ENCODE results near the gene HMCES. TPM values are rescaled to one million over a fixed set of nuclear protein-coding genes. Genes with fewer than 3 reads are reported as not detected.
A peak's percentile ranks its signal among the peaks of the same experiment; 100 is the strongest.

Gene HMCES
- total RNA-seq, 5 donors from 2014 or later (not counting 1 experiment from before 2014, with no cell fraction given): 55.2 to 60.7 (median 57.6) TPM

- ChIA-PET POLR2A (interaction anchor here in 1 of 2 donors (0.6 kb wide), 1 partner anchor 460 kb away, joined by 3 read pairs; no protein-coding TSS in a partner anchor), CTCF (interaction anchor here in 1 of 2 donors (0.7 kb wide), 1 partner anchor 187 kb away, joined by 3 read pairs; no protein-coding TSS in a partner anchor)
- H3K27ac ChIP-seq (ENCODE audit: low read length): no peak overlapping the region
- ATAC-seq (replicated peaks in 1 of 4): no peak
- H3K4me1 ChIP-seq (ENCODE audit: control insufficient read depth in 1 of 2, extremely low read depth in 1 of 2, insufficient read depth in 2 of 2, low read length in 2 of 2): peaks cover 2 to 10% of the 10 kb centered on the region in 2 experiments
- Mint-ChIP-seq H3K4me3 (no peak overlapping the region), H3K36me3 (no peaks in the 10 kb centered on the region), H3K27me3 (no peaks in the 10 kb centered on the region), H3K9me3 (no peaks in the 10 kb centered on the region), H3K27ac (no peak overlapping the region), H3K4me1 (peaks cover 10 to 30% (median 26%) of the 10 kb centered on the region in 3 donors)
- H3K9me3 ChIP-seq: no peaks in the 10 kb centered on the region
- WGBS (ENCODE audit: insufficient coverage): no CpG with 5 or more reads among the region's 3 CpGs
- no peak for DNase-seq
- H3K27me3 ChIP-seq (replicated peaks in 1 of 2; ENCODE audit: control insufficient read depth in 2 of 2, extremely low read depth in 1 of 2, insufficient read depth in 2 of 2, low read length in 1 of 2): no peaks in the 10 kb centered on the region
- no peak overlapping the region for H3K4me3 ChIP-seq (ENCODE audit: control insufficient read depth in 1 of 2, extremely low read depth in 1 of 2, low read length in 1 of 2)
- no peaks in the 10 kb centered on the region for H3K36me3 ChIP-seq (ENCODE audit: control insufficient read depth in 2 of 2, extremely low read depth in 1 of 2, insufficient read depth in 1 of 2, low read length in 1 of 2)
These were observed 44.2 kb upstream of the HMCES start for GRCh38 chr3:129234441-129234840.

- Histone ChIP-seq H3K4me1 (ENCODE audit: control insufficient read depth in 1 of 2, extremely low read depth in 1 of 2, insufficient read depth in 2 of 2, low read length in 2 of 2) (peaks cover 2 to 16% of the 10 kb centered on the region in 2 experiments), H3K4me3 (ENCODE audit: control insufficient read depth in 1 of 2, extremely low read depth in 1 of 2, low read length in 1 of 2) (no peak overlapping the region), H3K27me3 (replicated peaks in 1 of 2; ENCODE audit: control insufficient read depth in 2 of 2, extremely low read depth in 1 of 2, insufficient read depth in 2 of 2, low read length in 1 of 2) (peaks cover 0 to 3% of the 10 kb centered on the region in 2 experiments), H3K27ac (ENCODE audit: low read length) (no peak overlapping the region), H3K36me3 (ENCODE audit: control insufficient read depth in 2 of 2, extremely low read depth in 1 of 2, insufficient read depth in 1 of 2, low read length in 1 of 2) (no peaks in the 10 kb centered on the region), H3K9me3 (no peaks in the 10 kb centered on the region)
- no peaks in the 10 kb centered on the region for H3K27me3 Mint-ChIP-seq
- no peak overlapping the region for H3K4me3 Mint-ChIP-seq
- POLR2A ChIA-PET: interaction anchor here (0.6 kb wide), 2 partner anchors 75 to 461 kb away, joined by 3 to 5 read pairs; partner anchors contain the start of gene ISY1 (in 1 of the 2)
- no peak for ATAC-seq (replicated peaks in 1 of 4)
- no peak overlapping the region for H3K27ac Mint-ChIP-seq
- no peaks in the 10 kb centered on the region for H3K36me3 Mint-ChIP-seq
- H3K4me1 Mint-ChIP-seq: peaks cover 10 to 31% (median 28%) of the 10 kb centered on the region in 3 donors
- H3K9me3 Mint-ChIP-seq: no peaks in the 10 kb centered on the region
- DNase-seq: no peak
- CTCF ChIA-PET: interaction anchor here in 1 of 2 donors (0.6 kb wide), 2 partner anchors 39 to 186 kb away, joined by 4 to 6 read pairs; no protein-coding TSS in a partner anchor
- WGBS (ENCODE audit: insufficient coverage): 96% methylated on average over 3 of the region's 4 CpGs
These were observed 43.2 kb upstream of the HMCES start for GRCh38 chr3:129235344-129235917.

GRCh38 chr3:129238945-129239705 lies 39.5 kb upstream of the HMCES start:
- Mint-ChIP-seq H3K27me3 (no peaks in the 10 kb centered on the region), H3K36me3 (no peaks in the 10 kb centered on the region), H3K4me3 (peak overlapping the region in 2 of 3 donors; percentile 7 to 61), H3K4me1 (peaks cover 5 to 23% (median 20%) of the 10 kb centered on the region in 3 donors), H3K9me3 (no peaks in the 10 kb centered on the region), H3K27ac (peak overlapping the region; percentile 55 to 77)
- Histone ChIP-seq H3K4me3 (ENCODE audit: control insufficient read depth in 1 of 2, extremely low read depth in 1 of 2, low read length in 1 of 2) (no peak overlapping the region), H3K27ac (ENCODE audit: low read length) (no peak overlapping the region), H3K27me3 (replicated peaks in 1 of 2; ENCODE audit: control insufficient read depth in 2 of 2, extremely low read depth in 1 of 2, insufficient read depth in 2 of 2, low read length in 1 of 2) (peaks cover 0 to 3% of the 10 kb centered on the region in 2 experiments), H3K4me1 (ENCODE audit: control insufficient read depth in 1 of 2, extremely low read depth in 1 of 2, insufficient read depth in 2 of 2, low read length in 2 of 2) (peaks cover 2 to 16% of the 10 kb centered on the region in 2 experiments), H3K36me3 (ENCODE audit: control insufficient read depth in 2 of 2, extremely low read depth in 1 of 2, insufficient read depth in 1 of 2, low read length in 1 of 2) (no peaks in the 10 kb centered on the region), H3K9me3 (no peaks in the 10 kb centered on the region)
- WGBS (ENCODE audit: insufficient coverage): no CpG with 5 or more reads among the region's 8 CpGs
- DNase-seq: no peak
- ChIA-PET POLR2A (no interaction called here), CTCF (interaction anchor here in 1 of 2 donors (0.8 kb wide), 1 partner anchor 10 kb away, joined by 3 read pairs; no protein-coding TSS in a partner anchor)
- peak; percentile 42 to 68 (median 50) for ATAC-seq (replicated peaks in 1 of 4)

GRCh38 chr3:129239991-129240390 lies 38.7 kb upstream of the HMCES start:
- Histone ChIP-seq H3K4me1 (ENCODE audit: control insufficient read depth in 1 of 2, extremely low read depth in 1 of 2, insufficient read depth in 2 of 2, low read length in 2 of 2) (peaks cover 2 to 16% of the 10 kb centered on the region in 2 experiments), H3K27me3 (replicated peaks in 1 of 2; ENCODE audit: control insufficient read depth in 2 of 2, extremely low read depth in 1 of 2, insufficient read depth in 2 of 2, low read length in 1 of 2) (peaks cover 0 to 3% of the 10 kb centered on the region in 2 experiments), H3K4me3 (ENCODE audit: control insufficient read depth in 1 of 2, extremely low read depth in 1 of 2, low read length in 1 of 2) (no peak overlapping the region), H3K27ac (ENCODE audit: low read length) (no peak overlapping the region), H3K9me3 (no peaks in the 10 kb centered on the region), H3K36me3 (ENCODE audit: control insufficient read depth in 2 of 2, extremely low read depth in 1 of 2, insufficient read depth in 1 of 2, low read length in 1 of 2) (no peaks in the 10 kb centered on the region)
- DNase-seq: no peak
- WGBS (ENCODE audit: insufficient coverage): 79% methylated on average over 5 of the region's 6 CpGs
- no peak for ATAC-seq (replicated peaks in 1 of 4)
- peak overlapping the region in 1 of 3 donors; percentile 61 for H3K4me3 Mint-ChIP-seq
- peak overlapping the region in 1 of 2 donors; percentile 60 for H3K27ac Mint-ChIP-seq
- no peaks in the 10 kb centered on the region for H3K36me3 Mint-ChIP-seq
- H3K9me3 Mint-ChIP-seq: no peaks in the 10 kb centered on the region
- ChIA-PET CTCF (interaction anchor here in 1 of 2 donors (1.2 kb wide), 1 partner anchor 270 kb away, joined by 5 read pairs; no protein-coding TSS in a partner anchor), POLR2A (interaction anchor here in 1 of 2 donors (0.8 kb wide), 1 partner anchor 9 kb away, joined by 4 read pairs; no protein-coding TSS in a partner anchor)
- H3K27me3 Mint-ChIP-seq: no peaks in the 10 kb centered on the region
- peaks cover 5 to 20% (median 19%) of the 10 kb centered on the region in 3 donors for H3K4me1 Mint-ChIP-seq

GRCh38 chr3:129240436-129240835 lies 38.2 kb upstream of the HMCES start:
- Histone ChIP-seq H3K36me3 (ENCODE audit: control insufficient read depth in 2 of 2, extremely low read depth in 1 of 2, insufficient read depth in 1 of 2, low read length in 1 of 2) (no peaks in the 10 kb centered on the region), H3K27ac (ENCODE audit: low read length) (no peak overlapping the region), H3K4me3 (ENCODE audit: control insufficient read depth in 1 of 2, extremely low read depth in 1 of 2, low read length in 1 of 2) (no peak overlapping the region), H3K9me3 (no peaks in the 10 kb centered on the region), H3K4me1 (ENCODE audit: control insufficient read depth in 1 of 2, extremely low read depth in 1 of 2, insufficient read depth in 2 of 2, low read length in 2 of 2) (peaks cover 2 to 18% of the 10 kb centered on the region in 2 experiments), H3K27me3 (replicated peaks in 1 of 2; ENCODE audit: control insufficient read depth in 2 of 2, extremely low read depth in 1 of 2, insufficient read depth in 2 of 2, low read length in 1 of 2) (peaks cover 0 to 3% of the 10 kb centered on the region in 2 experiments)
- DNase-seq: no peak
- Mint-ChIP-seq H3K9me3 (no peaks in the 10 kb centered on the region), H3K4me1 (peaks cover 7 to 22% (median 20%) of the 10 kb centered on the region in 3 donors), H3K36me3 (no peaks in the 10 kb centered on the region), H3K27ac (no peak overlapping the region), H3K4me3 (no peak overlapping the region), H3K27me3 (no peaks in the 10 kb centered on the region)
- POLR2A ChIA-PET: interaction anchor here in 1 of 2 donors (0.8 kb wide), 1 partner anchor 10 kb away, joined by 4 read pairs; no protein-coding TSS in a partner anchor
- CTCF ChIA-PET: interaction anchor here in 1 of 2 donors (1.2 kb wide), 1 partner anchor 270 kb away, joined by 5 read pairs; no protein-coding TSS in a partner anchor
- ATAC-seq (replicated peaks in 1 of 4): no peak
- no CpG with 5 or more reads among the region's 3 CpGs for WGBS (ENCODE audit: insufficient coverage)

- POLR2A ChIA-PET: interaction anchor here in 1 of 2 donors (0.5 kb wide), 1 partner anchor 86 kb away, joined by 3 read pairs; no protein-coding TSS in a partner anchor
- CTCF ChIA-PET: interaction anchor here (0.6 to 5.2 kb wide), 14 partner anchors 8 to 370 kb away, joined by 3 to 75 read pairs (median 4); no protein-coding TSS in a partner anchor
- H3K4me1 Mint-ChIP-seq: peaks cover 26 to 32% (median 27%) of the 10 kb centered on the region in 3 donors
- peak overlapping the region in 1 of 2 donors; percentile 7 for H3K27ac Mint-ChIP-seq
- H3K4me3 Mint-ChIP-seq: no peak overlapping the region
- no peaks in the 10 kb centered on the region for H3K9me3 Mint-ChIP-seq
- H3K27me3 ChIP-seq (replicated peaks in 1 of 2; ENCODE audit: control insufficient read depth in 2 of 2, extremely low read depth in 1 of 2, insufficient read depth in 2 of 2, low read length in 1 of 2): no peaks in the 10 kb centered on the region
- H3K36me3 Mint-ChIP-seq: no peaks in the 10 kb centered on the region
- peaks cover 4 to 24% of the 10 kb centered on the region in 2 experiments for H3K4me1 ChIP-seq (ENCODE audit: control insufficient read depth in 1 of 2, extremely low read depth in 1 of 2, insufficient read depth in 2 of 2, low read length in 2 of 2)
- H3K27me3 Mint-ChIP-seq: no peaks in the 10 kb centered on the region
- H3K27ac ChIP-seq (ENCODE audit: low read length): no peak overlapping the region
- DNase-seq (no peak), ATAC-seq (replicated peaks in 1 of 4) (no peak)
- H3K4me3 ChIP-seq (ENCODE audit: control insufficient read depth in 1 of 2, extremely low read depth in 1 of 2, low read length in 1 of 2): no peak overlapping the region
- no peaks in the 10 kb centered on the region for H3K9me3 ChIP-seq
- 94% methylated on average over 3 of the region's 5 CpGs for WGBS (ENCODE audit: insufficient coverage)
- H3K36me3 ChIP-seq (ENCODE audit: control insufficient read depth in 2 of 2, extremely low read depth in 1 of 2, insufficient read depth in 1 of 2, low read length in 1 of 2): no peaks in the 10 kb centered on the region
These were observed 33.5 kb upstream of the HMCES start for GRCh38 chr3:129245141-129245540.

All from T-cell (primary cell).